ENCODE data around the gene SLC38A10. TPM values are rescaled to one million over a fixed set of nuclear protein-coding genes. Genes with fewer than 3 reads are reported as not detected.

SLC38A10 gene
- total and polyA plus RNA-seq, 2 donors from 2014 or later: 72.7 to 89.7 TPM

- no peak overlapping the region for H3K9ac ChIP-seq (ENCODE audit: low read length in 3 of 3)
- no peaks in the 10 kb centered on the region for H3K27me3 ChIP-seq (ENCODE audit: control insufficient read depth, insufficient read depth, low read length)
- no peak for TF ChIP-seq CTCF (IDR thresholded peaks at IDR 0.05; ENCODE audit: borderline replicate concordance, extremely low read depth, insufficient read depth)
- H3K4me3 ChIP-seq (ENCODE audit: low read length in 3 of 3): no peak overlapping the region
- peak in 1 of 5 donors; percentile 61 for DNase-seq
- H3K27ac ChIP-seq (ENCODE audit: low read depth in 2 of 2, low read length in 2 of 2): no peak overlapping the region
- intact Hi-C loops (cut with DNase I): no loop called here
- H3K36me3 ChIP-seq (ENCODE audit: control insufficient read depth in 2 of 3, insufficient read depth in 3 of 3, low read length in 3 of 3): peaks cover 0 to 10% (median 4%) of the 10 kb centered on the region in 3 donors
- no peak for FAIRE-seq
- peaks cover 0 to 4% (median 2%) of the 10 kb centered on the region in 3 donors for H3K4me1 ChIP-seq (ENCODE audit: control insufficient read depth in 2 of 3, insufficient read depth in 2 of 3, low read depth in 1 of 3, low read length in 3 of 3)
- H3K9me3 ChIP-seq (ENCODE audit: control insufficient read depth in 2 of 3, insufficient read depth in 1 of 3, low read length in 3 of 3): no peaks in the 10 kb centered on the region
Observed at GRCh38 chr17:81246343-81246670, 48.8 kb downstream of the SLC38A10 start.

DNA sequence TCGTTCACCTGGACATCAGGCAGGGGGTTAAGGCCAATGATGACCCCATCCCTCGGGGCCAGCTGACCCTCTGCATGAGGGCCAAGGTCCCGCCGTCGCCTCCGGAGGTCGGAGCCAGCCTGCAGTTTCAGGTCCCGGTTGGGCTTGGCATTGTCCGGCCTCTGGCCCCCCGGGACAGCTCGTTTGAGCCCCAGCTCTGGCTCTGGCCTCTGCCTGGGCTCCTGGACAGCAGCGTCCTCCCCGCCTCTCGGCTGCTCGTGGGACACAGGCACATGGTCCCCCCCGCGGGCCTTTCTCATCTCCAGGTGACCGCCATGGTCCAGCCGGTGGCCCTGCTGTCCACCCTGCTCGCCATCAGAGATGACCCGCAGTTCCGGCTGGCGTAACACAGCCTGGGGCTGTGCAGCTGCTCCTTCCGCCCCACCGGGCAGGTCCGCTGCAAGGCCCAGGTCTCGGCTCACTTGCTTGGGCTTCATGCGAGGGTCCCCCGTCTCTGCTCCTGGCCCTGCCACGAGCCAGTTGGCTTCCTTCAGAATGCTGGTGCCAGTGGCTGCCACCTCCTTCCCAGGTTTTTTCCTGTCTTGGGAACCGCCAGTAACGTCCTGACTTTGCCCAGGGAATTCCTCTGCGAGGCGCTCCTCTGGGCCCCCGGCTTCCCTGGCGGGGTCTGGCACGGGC lies 49.3 kb downstream of the SLC38A10 start:
- Histone ChIP-seq H3K9me3 (ENCODE audit: control insufficient read depth in 2 of 3, insufficient read depth in 1 of 3, low read length in 3 of 3) (no peaks in the 10 kb centered on the region), H3K4me3 (ENCODE audit: low read length in 3 of 3) (no peak overlapping the region), H3K27me3 (ENCODE audit: control insufficient read depth, insufficient read depth, low read length) (no peaks in the 10 kb centered on the region), H3K36me3 (ENCODE audit: control insufficient read depth in 2 of 3, insufficient read depth in 3 of 3, low read length in 3 of 3) (peaks cover 0 to 10% (median 4%) of the 10 kb centered on the region in 3 donors), H3K9ac (ENCODE audit: low read length in 3 of 3) (no peak overlapping the region), H3K27ac (ENCODE audit: low read depth in 2 of 2, low read length in 2 of 2) (peak overlapping the region in 1 of 2 donors; percentile 32), H3K4me1 (ENCODE audit: control insufficient read depth in 2 of 3, insufficient read depth in 2 of 3, low read depth in 1 of 3, low read length in 3 of 3) (peaks cover 0 to 4% (median 2%) of the 10 kb centered on the region in 3 donors)
- intact Hi-C loops (cut with DNase I): no loop called here
- no peak for TF ChIP-seq CTCF (IDR thresholded peaks at IDR 0.05; ENCODE audit: borderline replicate concordance, extremely low read depth, insufficient read depth)
- DNase-seq (peak in 2 of 5 donors; percentile 66 to 74), FAIRE-seq (no peak)

GRCh38 chr17:81245024-81245664 lies 50.0 kb downstream of the SLC38A10 start:
- DNase-seq: peak in 4 of 5 donors; percentile 52 to 75 (median 64)
- Histone ChIP-seq H3K27ac (ENCODE audit: low read depth in 2 of 2, low read length in 2 of 2) (peak overlapping the region in 1 of 2 donors; percentile 32), H3K9ac (ENCODE audit: low read length in 3 of 3) (no peak overlapping the region), H3K27me3 (ENCODE audit: control insufficient read depth, insufficient read depth, low read length) (no peaks in the 10 kb centered on the region), H3K4me1 (ENCODE audit: control insufficient read depth in 2 of 3, insufficient read depth in 2 of 3, low read depth in 1 of 3, low read length in 3 of 3) (peaks cover 0 to 4% (median 2%) of the 10 kb centered on the region in 3 donors), H3K9me3 (ENCODE audit: control insufficient read depth in 2 of 3, insufficient read depth in 1 of 3, low read length in 3 of 3) (no peaks in the 10 kb centered on the region), H3K36me3 (ENCODE audit: control insufficient read depth in 2 of 3, insufficient read depth in 3 of 3, low read length in 3 of 3) (peaks cover 0 to 10% (median 4%) of the 10 kb centered on the region in 3 donors), H3K4me3 (ENCODE audit: low read length in 3 of 3) (no peak overlapping the region)
- intact Hi-C loops (cut with DNase I): no loop called here
- no peak for FAIRE-seq
- TF ChIP-seq CTCF (IDR thresholded peaks at IDR 0.05; ENCODE audit: borderline replicate concordance, extremely low read depth, insufficient read depth): no peak

All from kidney (tissue), 14 donors.